NCI-H146 treated with DMSO at 0.1 percent for 48 hours (cell line): Measurements from ENCODE around the gene TOMM20.

Experiments
- DNase-seq: peaks from one replicate; lab custom pipeline; 2025; ENCODE audit not compliant: unreplicated experiment; lab: John Stamatoyannopoulos, UW

Gene TOMM20

DNA sequence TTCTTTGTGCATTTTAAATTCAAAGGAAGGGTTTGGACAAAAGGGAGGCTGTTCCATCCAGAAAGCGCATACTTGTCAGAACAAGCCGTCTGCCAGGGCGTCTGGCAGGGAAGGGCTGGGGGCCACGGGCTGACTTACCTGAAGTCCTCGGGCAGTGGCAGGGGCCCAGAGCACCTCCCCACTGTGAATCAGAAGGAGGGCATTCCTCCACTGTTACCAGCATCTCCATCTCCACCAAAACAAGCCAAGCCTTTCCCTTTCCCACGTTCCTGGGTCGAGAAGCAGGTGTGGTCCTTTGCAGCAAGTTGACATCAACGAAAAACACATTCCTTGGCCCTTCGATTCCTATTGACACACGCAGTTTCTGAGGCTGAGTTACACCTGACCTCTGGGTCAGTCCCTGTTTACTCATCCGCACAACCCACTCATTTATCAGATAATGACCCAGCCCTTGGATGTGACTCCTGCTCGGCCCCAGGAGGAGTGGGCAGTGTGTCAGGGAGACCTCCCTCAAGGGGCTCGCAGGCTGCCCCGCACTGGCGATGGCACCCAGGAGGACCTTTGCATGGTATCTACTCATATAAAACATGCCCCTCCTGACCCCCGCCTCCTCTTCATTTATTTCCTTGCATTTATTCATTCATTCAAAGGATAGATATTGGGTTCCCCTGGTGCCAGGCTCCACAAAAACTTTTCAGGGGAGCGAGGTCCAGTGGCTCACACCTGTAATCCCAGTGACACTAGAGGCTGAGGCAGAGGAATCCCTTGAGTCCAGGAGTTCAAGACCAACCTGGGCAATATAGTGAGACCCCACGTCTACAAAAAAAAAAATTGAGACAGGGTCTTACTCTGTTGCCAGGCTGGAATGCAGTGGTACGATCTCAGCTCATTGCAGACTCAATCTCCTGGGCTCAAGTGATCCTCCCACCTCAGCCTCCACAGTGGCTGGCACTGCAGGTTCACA is 60.2 kb downstream of the TOMM20 start:
- DNase-seq = no peak

- DNase-seq = peak; percentile 50
These were observed 61.1 kb downstream of the TOMM20 start for GRCh38 chr1:235067396-235068157.

GRCh38 chr1:235063068-235063765 is 65.4 kb downstream of the TOMM20 start:
- no peak for DNase-seq

GRCh38 chr1:235060607-235061470 is 67.8 kb downstream of the TOMM20 start:
- peak; percentile 74 for DNase-seq
